Subcutaneous abdominal adipose tissue (tissue), 5 donors: Measurements from ENCODE around the gene AKTIP.

Experiments
- H3K27ac ChIP-seq: one replicate; pipeline ENCODE4 v1.7.0; 2013; ENCODE audit warnings: low read depth, mild to moderate bottlenecking, inconsistent platforms, low read length, moderate library complexity
- H3K27me3 ChIP-seq, 5 donors: one replicate each; pipeline ENCODE4 v1.7.0; 2013; ENCODE audit warnings: low read length in 5 of 5, inconsistent platforms in 1 of 5; ENCODE audit not compliant: control insufficient read depth in 5 of 5, insufficient read depth in 4 of 5
- H3K36me3 ChIP-seq, 5 donors: one replicate each; pipeline ENCODE4 v1.7.0; 2013; ENCODE audit warnings: low read length in 5 of 5; ENCODE audit not compliant: control insufficient read depth in 5 of 5, insufficient read depth in 5 of 5
- H3K4me1 ChIP-seq, 5 donors: one replicate each; pipeline ENCODE4 v1.7.0; 2013; ENCODE audit warnings: low read length in 5 of 5, mild to moderate bottlenecking in 3 of 5, moderate library complexity in 1 of 5; ENCODE audit not compliant: control insufficient read depth in 5 of 5, insufficient read depth in 5 of 5
- H3K4me3 ChIP-seq, 5 donors: one replicate each; pipeline ENCODE4 v1.7.0; 2013; ENCODE audit warnings: low read length in 5 of 5, low read depth in 1 of 5
- H3K9ac ChIP-seq, 5 donors: one replicate each; pipeline ENCODE4 v1.7.0; 2013; ENCODE audit warnings: low read length in 5 of 5, mild to moderate bottlenecking in 4 of 5, moderate library complexity in 3 of 5
- H3K9me3 ChIP-seq, 5 donors: one replicate each; pipeline ENCODE4 v1.7.0; 2013; ENCODE audit warnings: low read length in 5 of 5; ENCODE audit not compliant: control insufficient read depth in 5 of 5
- donor health status: healthy.
- donor health status: healthy.
- donor health status: healthy.
- donor health status: healthy.
- donor health status: healthy.

AKTIP gene

GRCh38 chr16:53486230-53486629 lies 16.8 kb downstream of the AKTIP start:
- no peaks in the 10 kb centered on the region for H3K27me3 ChIP-seq

GRCh38 chr16:53484542-53484941 lies 18.5 kb downstream of the AKTIP start:
- no peaks in the 10 kb centered on the region for H3K27me3 ChIP-seq
- peaks cover 51 to 84% (median 59%) of the 10 kb centered on the region in 5 donors for H3K36me3 ChIP-seq
- peaks cover 0 to 5% (median 0%) of the 10 kb centered on the region in 5 donors for H3K9me3 ChIP-seq
- H3K9ac ChIP-seq, result no peak overlapping the region
- H3K4me1 ChIP-seq, result no peaks in the 10 kb centered on the region
- H3K4me3 ChIP-seq, result no peak overlapping the region
- H3K27ac ChIP-seq, result no peak overlapping the region

More at GRCh38 chr16:53486230-53486629, 16.8 kb downstream of the AKTIP start:
- H3K4me3 ChIP-seq, result no peak overlapping the region
- no peak overlapping the region for H3K9ac ChIP-seq
- H3K9me3 ChIP-seq, result peaks cover 0 to 5% (median 0%) of the 10 kb centered on the region in 5 donors
- H3K36me3 ChIP-seq, result peaks cover 45 to 79% (median 56%) of the 10 kb centered on the region in 5 donors
- no peaks in the 10 kb centered on the region for H3K4me1 ChIP-seq
- no peak overlapping the region for H3K27ac ChIP-seq

DNA sequence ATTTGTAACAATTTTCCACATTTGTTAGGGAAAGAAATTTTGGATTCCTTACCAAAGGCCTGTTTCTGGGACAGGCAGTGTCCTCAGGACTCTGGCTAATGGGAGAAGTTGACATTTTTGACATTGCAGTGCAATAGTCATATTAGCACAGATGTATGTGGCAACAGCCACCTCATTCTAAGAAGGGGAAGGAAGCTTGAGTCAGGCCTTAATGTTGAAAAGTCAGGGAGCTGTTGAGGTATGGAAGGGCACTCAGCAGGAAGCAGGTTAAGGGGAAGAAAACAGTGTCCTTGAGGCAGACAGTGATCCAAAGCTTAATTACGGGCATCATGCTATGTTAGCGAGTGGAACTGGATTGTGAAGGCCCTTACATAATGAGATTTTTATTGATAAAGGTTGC lies 20.9 kb downstream of the AKTIP start:
- no peaks in the 10 kb centered on the region for H3K4me1 ChIP-seq
- H3K36me3 ChIP-seq, result peaks cover 46 to 81% (median 62%) of the 10 kb centered on the region in 5 donors
- H3K9ac ChIP-seq, result no peak overlapping the region
- no peak overlapping the region for H3K27ac ChIP-seq
- no peak overlapping the region for H3K4me3 ChIP-seq
- peaks cover 0 to 5% (median 0%) of the 10 kb centered on the region in 5 donors for H3K9me3 ChIP-seq
- no peaks in the 10 kb centered on the region for H3K27me3 ChIP-seq

- Histone ChIP-seq H3K9me3 (no peaks in the 10 kb centered on the region), H3K9ac (no peak overlapping the region), H3K4me1 (no peaks in the 10 kb centered on the region), H3K4me3 (no peak overlapping the region), H3K27ac (no peak overlapping the region), H3K27me3 (no peaks in the 10 kb centered on the region), H3K36me3 (peaks cover 49 to 75% (median 55%) of the 10 kb centered on the region in 5 donors)
These were observed 22.6 kb downstream of the AKTIP start for GRCh38 chr16:53480394-53480793.

- Histone ChIP-seq H3K4me1 (no peaks in the 10 kb centered on the region), H3K36me3 (peaks cover 42 to 70% (median 48%) of the 10 kb centered on the region in 5 donors), H3K27ac (no peak overlapping the region), H3K9me3 (no peaks in the 10 kb centered on the region), H3K9ac (no peak overlapping the region), H3K4me3 (no peak overlapping the region), H3K27me3 (no peaks in the 10 kb centered on the region)
These were observed 24.0 kb downstream of the AKTIP start for GRCh38 chr16:53478965-53479364.

GRCh38 chr16:53476867-53477266 lies 26.1 kb downstream of the AKTIP start:
- Histone ChIP-seq H3K36me3 (peaks cover 38 to 62% (median 51%) of the 10 kb centered on the region in 5 donors), H3K9ac (no peak overlapping the region), H3K4me3 (no peak overlapping the region), H3K27me3 (no peaks in the 10 kb centered on the region), H3K4me1 (no peaks in the 10 kb centered on the region), H3K9me3 (no peaks in the 10 kb centered on the region), H3K27ac (no peak overlapping the region)

GRCh38 chr16:53465606-53466280 lies 37.3 kb downstream of the AKTIP start:
- Histone ChIP-seq H3K36me3 (peaks cover 32 to 75% (median 59%) of the 10 kb centered on the region in 5 donors), H3K27me3 (no peaks in the 10 kb centered on the region)

DNA sequence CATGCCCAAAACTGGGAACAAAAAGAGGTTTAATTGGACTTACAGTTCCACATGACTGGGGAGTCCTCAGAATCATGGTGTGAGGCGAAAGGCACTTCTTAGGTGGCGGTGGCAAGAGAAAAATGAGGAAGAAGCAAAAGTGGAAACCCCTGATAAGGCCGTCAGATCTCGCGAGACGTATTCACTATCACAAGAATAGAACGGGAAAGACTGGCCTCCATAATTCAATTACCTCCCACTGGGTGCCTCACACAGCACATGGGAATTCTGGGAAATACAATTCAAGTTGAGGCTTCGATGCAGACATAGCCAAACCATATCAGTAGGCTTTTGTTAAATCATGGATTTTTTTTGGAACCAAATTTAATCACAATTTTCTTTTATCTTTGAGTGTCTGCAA lies 44.4 kb downstream of the AKTIP start:
- Histone ChIP-seq H3K9me3 (no peaks in the 10 kb centered on the region), H3K27ac (no peak overlapping the region), H3K27me3 (no peaks in the 10 kb centered on the region), H3K4me1 (no peaks in the 10 kb centered on the region), H3K4me3 (no peak overlapping the region), H3K9ac (no peak overlapping the region), H3K36me3 (peaks cover 61 to 93% (median 73%) of the 10 kb centered on the region in 5 donors)

More at GRCh38 chr16:53465606-53466280, 37.3 kb downstream of the AKTIP start:
- H3K27ac ChIP-seq, result no peak overlapping the region
- no peak overlapping the region for H3K9ac ChIP-seq
- no peaks in the 10 kb centered on the region for H3K4me1 ChIP-seq
- no peak overlapping the region for H3K4me3 ChIP-seq
- no peaks in the 10 kb centered on the region for H3K9me3 ChIP-seq

DNA sequence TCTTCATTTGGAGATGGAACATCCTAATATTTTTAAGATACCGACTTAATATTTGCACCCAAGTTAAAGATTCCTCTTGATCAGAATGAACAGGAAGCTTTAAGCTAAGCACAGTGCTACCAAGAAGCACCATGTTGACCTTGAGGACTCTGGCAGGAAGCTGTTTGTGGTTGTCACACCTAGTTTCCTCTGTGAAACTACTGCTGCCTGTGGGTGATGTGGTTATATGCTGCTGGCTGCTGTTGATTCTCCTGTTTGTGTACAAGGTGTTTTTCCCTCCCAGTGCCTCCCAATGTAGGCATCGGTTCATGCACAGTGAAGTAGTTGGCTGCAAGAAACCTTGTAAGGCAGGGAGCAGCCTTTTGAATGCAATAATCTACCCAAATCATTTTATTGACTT lies 45.3 kb downstream of the AKTIP start:
- Histone ChIP-seq H3K9me3 (no peaks in the 10 kb centered on the region), H3K27me3 (no peaks in the 10 kb centered on the region), H3K4me1 (no peaks in the 10 kb centered on the region), H3K4me3 (no peak overlapping the region), H3K36me3 (peaks cover 64 to 88% (median 72%) of the 10 kb centered on the region in 5 donors), H3K9ac (no peak overlapping the region), H3K27ac (no peak overlapping the region)

GRCh38 chr16:53456625-53457024 lies 46.4 kb downstream of the AKTIP start:
- no peaks in the 10 kb centered on the region for H3K27me3 ChIP-seq
- no peak overlapping the region for H3K27ac ChIP-seq
- peaks cover 65 to 87% (median 75%) of the 10 kb centered on the region in 5 donors for H3K36me3 ChIP-seq
- no peaks in the 10 kb centered on the region for H3K9me3 ChIP-seq
- no peak overlapping the region for H3K9ac ChIP-seq
- H3K4me3 ChIP-seq, result no peak overlapping the region
- no peaks in the 10 kb centered on the region for H3K4me1 ChIP-seq
